ENCODE measurements around the gene SLAMF9.

DNA sequence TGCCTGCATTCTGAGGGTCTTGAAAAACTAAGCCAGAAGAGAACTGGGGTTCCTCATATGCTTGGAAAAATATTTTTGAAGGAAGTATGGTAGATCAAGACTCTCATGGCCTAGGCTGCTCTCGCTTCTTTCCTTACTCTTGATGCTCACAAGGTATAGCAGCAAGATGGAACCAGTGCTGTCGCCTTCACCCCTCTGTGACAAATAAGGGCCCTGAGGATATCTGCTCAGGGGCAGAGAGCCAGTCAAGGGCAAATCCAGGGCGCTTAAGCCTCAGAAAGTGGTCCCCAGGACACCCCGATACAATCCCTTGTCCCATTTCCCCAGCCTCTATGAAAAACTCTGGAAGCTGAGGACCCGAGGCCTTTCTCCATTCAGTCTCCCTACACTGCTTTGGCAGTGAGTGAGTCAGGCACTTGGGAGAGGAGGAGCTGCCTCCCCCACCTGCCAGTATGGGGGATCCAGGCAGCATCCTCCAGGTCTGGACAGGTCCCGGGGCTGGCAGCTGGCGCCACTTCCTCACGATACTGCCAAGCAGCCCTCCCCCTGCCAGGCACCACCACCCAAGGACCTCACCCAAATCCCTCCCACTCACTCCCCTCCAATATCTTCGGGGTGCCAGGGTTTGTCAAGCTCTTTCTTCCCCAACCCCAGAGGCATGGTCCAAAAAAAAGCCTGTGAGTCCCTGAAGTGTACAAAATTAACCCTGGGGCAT, 10.0 kb downstream of the SLAMF9 start:
- TF ChIP-seq, protein P1, sequence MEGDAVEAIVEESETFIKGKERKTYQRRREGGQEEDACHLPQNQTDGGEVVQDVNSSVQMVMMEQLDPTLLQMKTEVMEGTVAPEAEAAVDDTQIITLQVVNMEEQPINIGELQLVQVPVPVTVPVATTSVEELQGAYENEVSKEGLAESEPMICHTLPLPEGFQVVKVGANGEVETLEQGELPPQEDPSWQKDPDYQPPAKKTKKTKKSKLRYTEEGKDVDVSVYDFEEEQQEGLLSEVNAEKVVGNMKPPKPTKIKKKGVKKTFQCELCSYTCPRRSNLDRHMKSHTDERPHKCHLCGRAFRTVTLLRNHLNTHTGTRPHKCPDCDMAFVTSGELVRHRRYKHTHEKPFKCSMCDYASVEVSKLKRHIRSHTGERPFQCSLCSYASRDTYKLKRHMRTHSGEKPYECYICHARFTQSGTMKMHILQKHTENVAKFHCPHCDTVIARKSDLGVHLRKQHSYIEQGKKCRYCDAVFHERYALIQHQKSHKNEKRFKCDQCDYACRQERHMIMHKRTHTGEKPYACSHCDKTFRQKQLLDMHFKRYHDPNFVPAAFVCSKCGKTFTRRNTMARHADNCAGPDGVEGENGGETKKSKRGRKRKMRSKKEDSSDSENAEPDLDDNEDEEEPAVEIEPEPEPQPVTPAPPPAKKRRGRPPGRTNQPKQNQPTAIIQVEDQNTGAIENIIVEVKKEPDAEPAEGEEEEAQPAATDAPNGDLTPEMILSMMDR (IDR thresholded peaks at IDR 0.05; ENCODE audit: low read length), result no peak
- TF ChIP-seq EZH2 (optimal IDR thresholded peaks at IDR 0.05; ENCODE audit: low read depth, low read length) (no peak), EZH2phosphoT487 (IDR thresholded peaks at IDR 0.05; ENCODE audit: low read length) (no peak)

Measured in MM.1S (cell line).